Skeletal muscle satellite cell (primary cell): Measurements from ENCODE around the gene SOX15. TPM values are rescaled to one million over a fixed set of nuclear protein-coding genes. Genes with fewer than 3 reads are reported as not detected.

Experiments used
- H3K27me3 ChIP-seq: 2 replicates; pipeline ENCODE4 v1.7.0; 2013; ENCODE audit warnings: low read length; ENCODE audit not compliant: control insufficient read depth, insufficient read depth
- H3K36me3 ChIP-seq: 2 replicates; pipeline ENCODE4 v1.7.0; 2013; ENCODE audit warnings: mild to moderate bottlenecking, control low read depth, low read length; ENCODE audit not compliant: insufficient read depth
- H3K4me1 ChIP-seq: 2 replicates; pipeline ENCODE4 v1.7.0; 2013; ENCODE audit warnings: low read length; ENCODE audit not compliant: control insufficient read depth, insufficient read depth
- H3K4me2 ChIP-seq: 2 replicates; pipeline ENCODE4 v1.7.0; 2013; ENCODE audit warnings: mild to moderate bottlenecking, low read length
- H3K4me3 ChIP-seq: 2 replicates; pipeline ENCODE4 v1.7.0; 2013; ENCODE audit warnings: low read length
- H3K9ac ChIP-seq: 2 replicates; pipeline ENCODE4 v1.7.0; 2013; ENCODE audit warnings: mild to moderate bottlenecking, low read depth, low read length, moderate library complexity
- H3K9me3 ChIP-seq: replicated peaks from 2 replicates; pipeline ENCODE4 v1.7.0; 2013; ENCODE audit warnings: mild to moderate bottlenecking, control low read depth, low read length
- total RNA-seq: library from RNA; depleted of rRNA; stranded (reverse); fragments of >200 nt; gene quantifications from 2 replicates; pipeline ENCODE4 v1.2.3, GENCODE V29; 2012; rRNA removed

The SOX15 gene
- 0.51 TPM in 1 of 2 replicates, not detected in the other for total RNA-seq

- H3K9me3 ChIP-seq: no peaks in the 10 kb centered on the region
- H3K4me3 ChIP-seq: peak within 1 kb of the TSS; percentile 52
- H3K4me2 ChIP-seq: peak within 1 kb of the TSS; percentile 58
- peaks cover 53% of the 10 kb centered on the region for H3K36me3 ChIP-seq
- H3K27me3 ChIP-seq: no peaks in the 10 kb centered on the region
- H3K4me1 ChIP-seq: peaks cover 46% of the 10 kb centered on the region
- H3K9ac ChIP-seq: peak within 1 kb of the TSS; percentile 49
These were observed at the start of gene SOX15 for GRCh38 chr17:7589891-7590691. Gene SOX15 (minus strand): TSS chr17:7590094. CDS start chr17:7589676, 418 bp downstream.

GRCh38 chr17:7636163-7636562 lies 46.3 kb upstream of the SOX15 start:
- H3K4me2 ChIP-seq: no peak overlapping the region
- no peaks in the 10 kb centered on the region for H3K9me3 ChIP-seq
- H3K36me3 ChIP-seq: no peaks in the 10 kb centered on the region
- H3K4me1 ChIP-seq: no peaks in the 10 kb centered on the region
- no peak overlapping the region for H3K9ac ChIP-seq
- H3K4me3 ChIP-seq: no peak overlapping the region
- H3K27me3 ChIP-seq: peaks cover 8% of the 10 kb centered on the region

GRCh38 chr17:7634384-7634783 lies 44.5 kb upstream of the SOX15 start:
- Histone ChIP-seq H3K9me3 (no peaks in the 10 kb centered on the region), H3K9ac (no peak overlapping the region), H3K4me2 (no peak overlapping the region), H3K27me3 (peaks cover 8% of the 10 kb centered on the region), H3K36me3 (no peaks in the 10 kb centered on the region), H3K4me1 (no peaks in the 10 kb centered on the region), H3K4me3 (no peak overlapping the region)

GRCh38 chr17:7633093-7633492 lies 43.2 kb upstream of the SOX15 start:
- H3K36me3 ChIP-seq: no peaks in the 10 kb centered on the region
- H3K27me3 ChIP-seq: peaks cover 5% of the 10 kb centered on the region
- H3K4me3 ChIP-seq: no peak overlapping the region
- no peaks in the 10 kb centered on the region for H3K4me1 ChIP-seq
- no peak overlapping the region for H3K4me2 ChIP-seq
- no peak overlapping the region for H3K9ac ChIP-seq
- H3K9me3 ChIP-seq: no peaks in the 10 kb centered on the region

- H3K9me3 ChIP-seq: no peaks in the 10 kb centered on the region
- H3K9ac ChIP-seq: no peak overlapping the region
- no peak overlapping the region for H3K4me3 ChIP-seq
- H3K27me3 ChIP-seq: peaks cover 5% of the 10 kb centered on the region
- no peaks in the 10 kb centered on the region for H3K4me1 ChIP-seq
- no peaks in the 10 kb centered on the region for H3K36me3 ChIP-seq
- no peak overlapping the region for H3K4me2 ChIP-seq
These were observed 42.6 kb upstream of the SOX15 start for GRCh38 chr17:7632492-7632894.

- H3K4me3 ChIP-seq: no peak overlapping the region
- peaks cover 3% of the 10 kb centered on the region for H3K4me1 ChIP-seq
These were observed 41.8 kb upstream of the SOX15 start for GRCh38 chr17:7631398-7632380.

GRCh38 chr17:7629939-7630571 lies 40.2 kb upstream of the SOX15 start, which contains the start of gene SHBG:
Gene SHBG (plus strand): TSS chr17:7630135. CDS start chr17:7630173, 38 bp downstream.
- no peak within 1 kb of the TSS for H3K4me3 ChIP-seq
- H3K36me3 ChIP-seq: no peaks in the 10 kb centered on the region
- no peak within 1 kb of the TSS for H3K9ac ChIP-seq
- no peak within 1 kb of the TSS for H3K4me2 ChIP-seq
- H3K9me3 ChIP-seq: no peaks in the 10 kb centered on the region
- H3K4me1 ChIP-seq: peaks cover 7% of the 10 kb centered on the region
- H3K27me3 ChIP-seq: no peaks in the 10 kb centered on the region

More at GRCh38 chr17:7631398-7632380, 41.8 kb upstream of the SOX15 start:
- H3K9me3 ChIP-seq: no peaks in the 10 kb centered on the region
- no peak overlapping the region for H3K4me2 ChIP-seq
- no peak overlapping the region for H3K9ac ChIP-seq
- peaks cover 5% of the 10 kb centered on the region for H3K27me3 ChIP-seq
- H3K36me3 ChIP-seq: no peaks in the 10 kb centered on the region

- peaks cover 7% of the 10 kb centered on the region for H3K4me1 ChIP-seq
- H3K4me3 ChIP-seq: peak within 1 kb of the TSS; percentile 85
- peak within 1 kb of the TSS; percentile 93 for H3K4me2 ChIP-seq
- H3K27me3 ChIP-seq: no peaks in the 10 kb centered on the region
- H3K9me3 ChIP-seq: no peaks in the 10 kb centered on the region
- peak within 1 kb of the TSS; percentile 93 for H3K9ac ChIP-seq
- no peaks in the 10 kb centered on the region for H3K36me3 ChIP-seq
These were observed 37.6 kb upstream of the SOX15 start, which contains the start of gene SAT2 for GRCh38 chr17:7627250-7628121. Gene SAT2 (minus strand): TSS chr17:7627821. CDS start chr17:7627635, 186 bp downstream.

GRCh38 chr17:7626956-7627249 lies 37.0 kb upstream of the SOX15 start:
- peaks cover 7% of the 10 kb centered on the region for H3K4me1 ChIP-seq
- H3K36me3 ChIP-seq: no peaks in the 10 kb centered on the region
- H3K9me3 ChIP-seq: no peaks in the 10 kb centered on the region
- peak overlapping the region; percentile 93 for H3K4me2 ChIP-seq
- H3K4me3 ChIP-seq: peak overlapping the region; percentile 85
- H3K9ac ChIP-seq: peak overlapping the region; percentile 93
- no peaks in the 10 kb centered on the region for H3K27me3 ChIP-seq

- Histone ChIP-seq H3K4me2 (peak overlapping the region; percentile 93), H3K27me3 (no peaks in the 10 kb centered on the region), H3K36me3 (no peaks in the 10 kb centered on the region), H3K9me3 (no peaks in the 10 kb centered on the region), H3K4me1 (peaks cover 7% of the 10 kb centered on the region), H3K9ac (peak overlapping the region; percentile 93), H3K4me3 (peak overlapping the region; percentile 85)
These were observed 36.4 kb upstream of the SOX15 start for GRCh38 chr17:7626307-7626706.
